GM19025 (cell line): Measurements from ENCODE around the gene UNCX.
"Not testable (repeated sequence)": the region's sequence is repeated elsewhere in the genome, so short reads cannot be mapped to it uniquely, and the experiment has no call there.

ENCODE experiments used
- ATAC-seq: cut with Tn5 transposase; IDR thresholded peaks from one replicate; pipeline ENCODE4 v1.9.1; 2021; ENCODE audit warnings: mild to moderate bottlenecking, low read depth, moderate library complexity; ENCODE audit not compliant: unreplicated experiment

Gene UNCX

GRCh38 chr7:1274121-1274875 lies 41.6 kb downstream of the UNCX start:
- ATAC-seq = no peak

- ATAC-seq = no peak
These were observed 42.3 kb downstream of the UNCX start for GRCh38 chr7:1274876-1275375.

DNA sequence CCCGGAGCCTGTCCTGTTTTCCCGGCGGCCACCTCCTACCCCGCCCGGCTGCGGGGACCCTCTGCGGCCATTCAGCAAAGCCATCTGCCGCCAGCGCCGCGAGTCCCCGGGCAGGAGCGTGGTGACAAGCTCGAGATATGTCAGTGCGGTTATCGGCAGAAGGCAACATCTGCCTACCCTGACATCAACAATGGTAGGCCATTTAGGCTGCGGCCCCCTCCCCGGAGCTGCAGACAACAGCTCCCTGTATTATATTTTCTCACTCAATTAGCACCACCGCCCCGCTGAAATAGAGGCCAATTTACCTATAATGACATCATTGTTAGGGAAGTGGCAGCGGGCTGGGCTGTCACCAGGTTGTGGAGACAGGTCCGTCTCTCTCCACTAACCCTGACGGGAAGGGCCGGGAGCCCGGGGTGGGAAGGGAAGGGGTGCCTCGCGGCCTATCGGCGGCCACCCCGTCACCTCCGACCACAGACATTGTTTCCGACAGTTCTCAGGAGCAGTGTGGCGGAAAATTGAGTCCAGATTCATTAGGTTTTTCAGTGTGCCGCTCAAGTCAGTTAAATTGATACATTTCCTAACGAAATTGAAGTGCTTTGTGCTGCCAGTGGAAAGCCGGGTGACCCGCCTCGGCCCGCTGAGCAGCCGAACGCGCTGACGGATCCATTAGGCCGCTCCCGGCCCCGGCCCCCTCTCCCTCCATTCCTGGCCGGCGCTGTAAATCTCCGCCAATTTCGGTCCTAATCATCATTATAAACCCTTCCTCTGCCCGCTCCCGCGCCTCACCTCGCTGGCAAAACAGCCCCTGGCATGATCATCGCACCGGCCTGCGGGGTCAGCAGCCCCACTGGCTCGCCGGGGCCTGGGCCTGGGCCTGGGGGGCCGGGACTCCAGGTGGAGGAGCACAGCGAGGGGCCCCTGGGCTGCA lies 43.0 kb downstream of the UNCX start:
- no peak for ATAC-seq

GRCh38 chr7:1276626-1277175 lies 44.0 kb downstream of the UNCX start:
- no peak for ATAC-seq

DNA sequence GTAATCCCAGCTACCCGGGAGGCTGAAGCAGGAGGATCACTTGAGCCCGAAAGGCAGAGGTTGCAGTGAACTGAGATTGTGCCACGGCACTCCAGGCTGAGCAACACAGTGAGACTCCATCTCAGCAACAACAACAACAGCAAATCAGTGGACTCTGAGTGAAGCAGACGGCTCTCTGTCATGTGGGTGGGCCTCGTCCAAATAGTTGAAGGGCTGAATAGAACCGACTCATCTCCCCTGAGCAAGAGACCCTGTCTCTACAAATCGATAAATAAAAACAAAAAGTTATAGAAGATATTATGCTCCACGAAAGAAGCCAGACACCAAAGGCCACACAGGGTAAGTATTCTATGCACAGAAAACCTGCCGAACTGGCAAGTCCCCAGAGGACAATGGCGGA lies 45.9 kb downstream of the UNCX start:
- no peak for ATAC-seq

DNA sequence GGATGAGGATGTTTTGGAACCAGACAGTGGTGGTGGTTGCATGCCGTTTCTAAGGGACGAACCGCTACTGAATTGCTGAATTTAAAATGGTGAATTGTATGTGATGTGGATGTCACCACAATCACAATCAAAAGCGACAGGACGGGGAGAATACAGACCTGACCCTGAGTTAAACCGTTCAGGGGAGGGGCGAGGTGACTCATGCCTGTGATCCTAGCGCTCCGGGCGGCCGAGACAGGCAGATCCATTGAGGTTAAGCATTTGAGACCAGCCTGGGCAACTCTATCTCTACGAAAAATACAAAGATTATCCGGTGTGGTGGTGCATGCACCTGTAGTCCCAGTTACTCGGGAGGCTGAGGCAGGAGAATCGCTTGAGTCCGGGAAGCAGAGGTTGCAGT lies 46.4 kb downstream of the UNCX start:
- no peak for ATAC-seq

GRCh38 chr7:1279895-1280294 lies 47.2 kb downstream of the UNCX start:
- not testable (repeated sequence) for ATAC-seq

GRCh38 chr7:1281068-1281467 lies 48.4 kb downstream of the UNCX start:
- no peak for ATAC-seq

DNA sequence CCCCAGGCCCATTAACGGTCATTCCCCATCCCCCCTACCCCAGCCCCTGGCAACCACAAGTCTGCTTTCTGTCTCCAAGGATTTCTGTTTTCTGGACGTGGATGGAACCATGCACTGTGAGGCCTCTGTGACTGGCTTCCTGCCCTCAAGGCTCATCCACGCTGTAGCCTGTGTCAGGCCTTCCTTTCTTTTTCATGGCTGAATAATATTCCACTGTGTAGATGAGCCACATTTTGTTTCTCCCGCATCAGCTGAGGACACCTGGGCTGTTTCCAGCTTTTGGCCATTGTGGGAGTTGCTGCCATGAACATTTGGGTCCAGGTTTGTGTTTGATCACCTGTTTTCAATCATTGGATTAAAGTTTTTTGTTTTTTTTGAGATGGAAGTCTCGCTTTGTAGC lies 50.0 kb downstream of the UNCX start:
- no peak for ATAC-seq

- ATAC-seq = no peak
These were observed 50.7 kb downstream of the UNCX start for GRCh38 chr7:1283337-1283736.

GRCh38 chr7:1283941-1284742 lies 51.5 kb downstream of the UNCX start:
- no peak for ATAC-seq

GRCh38 chr7:1284743-1285458 lies 52.2 kb downstream of the UNCX start:
- ATAC-seq = no peak

DNA sequence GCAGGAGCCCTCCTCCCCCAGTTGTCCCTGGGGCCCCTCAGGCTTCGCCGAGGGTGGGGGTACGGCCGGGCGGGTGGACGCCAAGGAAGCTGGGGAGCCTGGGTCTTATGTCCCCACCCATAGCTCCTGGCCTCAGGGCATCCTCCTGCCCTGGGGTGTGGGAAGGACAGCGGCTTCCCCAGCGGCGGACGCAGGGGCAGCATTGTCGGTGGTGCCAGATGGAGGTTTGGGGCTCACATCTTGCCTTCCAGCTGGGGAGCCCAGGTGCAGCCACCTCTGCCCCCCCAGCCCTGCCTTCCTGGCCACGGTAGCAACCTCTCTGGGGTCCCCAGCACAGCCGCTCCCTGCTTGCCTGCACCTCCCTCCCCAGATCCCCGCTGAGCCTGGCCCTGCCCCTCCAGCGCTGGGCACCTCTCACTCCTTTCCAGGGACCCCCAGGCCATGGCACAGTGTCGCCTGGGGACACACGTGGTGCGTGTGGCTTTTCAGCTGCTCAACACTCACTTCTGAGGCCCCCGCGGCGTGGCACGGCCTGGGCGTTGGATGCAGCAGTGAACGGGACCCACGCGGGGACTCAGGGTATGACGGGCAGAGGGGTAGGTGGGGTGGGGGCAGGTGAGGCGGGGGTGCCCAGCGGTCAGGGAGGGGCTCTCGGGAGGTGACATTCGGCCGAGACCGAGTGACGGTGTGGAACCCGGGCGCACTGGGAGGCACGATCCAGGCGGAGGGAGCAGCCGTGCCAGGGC lies 53.1 kb downstream of the UNCX start:
- no peak for ATAC-seq
